Stimulated activated CD4-positive, alpha-beta T cell treated with anti-CD3 and anti-CD28 coated beads, Interleukin-1b, Interleukin-23, amount 100 ng/mL, for 24 hours (primary cell): Measurements from ENCODE around the gene KIAA0825.

ENCODE experiments used
- DNase-seq, 4 experiments: peaks; one replicate each; pipeline ENCODE4 v3.0.0-alpha.2; 2020; ENCODE audit warnings: low read depth in 4 of 4, low spot score in 1 of 4

KIAA0825 gene

GRCh38 chr5:94326586-94326985 is 291.8 kb downstream of the KIAA0825 start:
- DNase-seq: no peak

GRCh38 chr5:94316916-94317838 is 301.2 kb downstream of the KIAA0825 start:
- DNase-seq: no peak

- no peak for DNase-seq
Measured at GRCh38 chr5:94314460-94315131, 303.8 kb downstream of the KIAA0825 start.

- no peak for DNase-seq
Measured at GRCh38 chr5:94313696-94314095, 304.7 kb downstream of the KIAA0825 start.

GRCh38 chr5:94313188-94313587 is 305.2 kb downstream of the KIAA0825 start:
- DNase-seq: no peak

GRCh38 chr5:94312298-94312697 is 306.1 kb downstream of the KIAA0825 start:
- DNase-seq: no peak

- no peak for DNase-seq
Measured at GRCh38 chr5:94310833-94311232, 307.6 kb downstream of the KIAA0825 start.

GRCh38 chr5:94309141-94309540 is 309.3 kb downstream of the KIAA0825 start:
- no peak for DNase-seq

GRCh38 chr5:94308442-94308841 is 310.0 kb downstream of the KIAA0825 start:
- DNase-seq: no peak

GRCh38 chr5:94304146-94304545 is 314.3 kb downstream of the KIAA0825 start:
- no peak for DNase-seq

GRCh38 chr5:94288937-94289336 is 329.5 kb downstream of the KIAA0825 start:
- no peak for DNase-seq

- no peak for DNase-seq
Measured at GRCh38 chr5:94285984-94286383, 332.4 kb downstream of the KIAA0825 start.

GRCh38 chr5:94283093-94283492 is 335.3 kb downstream of the KIAA0825 start:
- DNase-seq: no peak

GRCh38 chr5:94281236-94281801 is 337.1 kb downstream of the KIAA0825 start:
- no peak for DNase-seq

- DNase-seq: no peak
Measured at GRCh38 chr5:94276751-94277150, 341.7 kb downstream of the KIAA0825 start.

- no peak for DNase-seq
Measured at GRCh38 chr5:94276048-94276447, 342.4 kb downstream of the KIAA0825 start.

- DNase-seq: no peak
Measured at GRCh38 chr5:94274707-94275106, 343.7 kb downstream of the KIAA0825 start.

- no peak for DNase-seq
Measured at GRCh38 chr5:94268226-94268625, 350.2 kb downstream of the KIAA0825 start.

- DNase-seq: no peak
Measured at GRCh38 chr5:94267350-94267899, 351.0 kb downstream of the KIAA0825 start.

GRCh38 chr5:94266170-94266569 is 352.2 kb downstream of the KIAA0825 start:
- DNase-seq: no peak

GRCh38 chr5:94263068-94263467 is 355.3 kb downstream of the KIAA0825 start:
- DNase-seq: no peak

- no peak for DNase-seq
Measured at GRCh38 chr5:94260096-94260495, 358.3 kb downstream of the KIAA0825 start.
